ENCODE measurements around the gene ZBTB3.
"Not testable (repeated sequence)": the region's sequence is repeated elsewhere in the genome, so short reads cannot be mapped to it uniquely, and the experiment has no call there.

DNA sequence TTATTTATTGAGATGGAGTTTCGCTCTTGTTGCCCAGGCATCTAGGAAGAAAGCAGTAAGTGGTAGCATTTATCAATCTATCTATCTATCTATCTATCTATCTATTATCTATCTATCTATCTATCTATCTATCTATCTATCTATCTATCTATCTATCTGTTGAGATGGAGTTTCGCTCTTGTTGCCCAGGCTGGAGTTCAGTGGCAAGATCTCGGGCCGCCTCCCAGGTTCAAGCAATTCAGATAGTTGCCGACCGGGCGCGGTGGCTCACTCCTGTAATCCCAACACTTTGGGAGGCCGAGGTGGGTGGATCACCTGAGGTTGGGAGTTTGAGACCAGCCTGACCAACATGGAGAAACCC, 6.9 kb upstream of the ZBTB3 start:
- not testable (repeated sequence) for TF ChIP-seq CTCF, POLR2AphosphoS5, POLR2A (IDR thresholded peaks at IDR 0.05)
